ENCODE results near the gene SETD3.

DNA sequence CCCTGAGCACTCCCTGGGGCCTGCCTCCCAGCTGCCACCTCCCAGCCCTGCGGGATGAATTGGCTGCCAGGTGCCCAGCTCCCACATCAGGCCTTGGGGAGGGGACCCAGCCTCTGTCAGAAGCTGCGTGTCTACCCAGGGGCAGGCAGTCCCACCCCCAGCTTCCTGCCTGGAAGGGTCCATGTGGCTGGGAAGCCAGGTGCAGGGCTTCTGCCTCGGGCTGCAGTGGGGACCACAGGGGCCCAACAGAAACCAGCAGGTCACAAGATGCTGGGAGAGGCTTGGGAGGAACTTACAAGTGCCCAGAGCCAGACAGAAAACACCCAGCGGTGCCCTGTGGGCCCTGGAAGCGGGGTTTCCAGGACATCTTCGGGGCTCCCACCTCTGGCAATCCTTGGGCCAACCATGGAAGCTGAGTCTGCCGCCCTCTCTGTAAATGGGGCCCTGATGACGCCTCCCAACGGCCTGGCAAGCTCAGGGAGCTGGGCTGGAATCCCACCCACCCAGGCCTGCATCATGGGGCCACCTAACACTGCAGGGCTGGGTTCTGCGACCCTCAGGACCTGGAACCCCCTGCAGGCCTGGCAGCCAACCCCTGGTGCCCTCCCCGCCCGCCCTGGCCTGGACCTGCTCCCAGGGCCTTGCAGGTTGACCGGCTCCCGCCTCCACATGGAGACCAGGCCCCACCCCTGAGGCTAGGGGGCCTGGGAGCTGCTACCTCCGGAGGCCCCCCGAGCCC, 37.2 kb upstream of the SETD3 start:
- TF ChIP-seq, protein P1, sequence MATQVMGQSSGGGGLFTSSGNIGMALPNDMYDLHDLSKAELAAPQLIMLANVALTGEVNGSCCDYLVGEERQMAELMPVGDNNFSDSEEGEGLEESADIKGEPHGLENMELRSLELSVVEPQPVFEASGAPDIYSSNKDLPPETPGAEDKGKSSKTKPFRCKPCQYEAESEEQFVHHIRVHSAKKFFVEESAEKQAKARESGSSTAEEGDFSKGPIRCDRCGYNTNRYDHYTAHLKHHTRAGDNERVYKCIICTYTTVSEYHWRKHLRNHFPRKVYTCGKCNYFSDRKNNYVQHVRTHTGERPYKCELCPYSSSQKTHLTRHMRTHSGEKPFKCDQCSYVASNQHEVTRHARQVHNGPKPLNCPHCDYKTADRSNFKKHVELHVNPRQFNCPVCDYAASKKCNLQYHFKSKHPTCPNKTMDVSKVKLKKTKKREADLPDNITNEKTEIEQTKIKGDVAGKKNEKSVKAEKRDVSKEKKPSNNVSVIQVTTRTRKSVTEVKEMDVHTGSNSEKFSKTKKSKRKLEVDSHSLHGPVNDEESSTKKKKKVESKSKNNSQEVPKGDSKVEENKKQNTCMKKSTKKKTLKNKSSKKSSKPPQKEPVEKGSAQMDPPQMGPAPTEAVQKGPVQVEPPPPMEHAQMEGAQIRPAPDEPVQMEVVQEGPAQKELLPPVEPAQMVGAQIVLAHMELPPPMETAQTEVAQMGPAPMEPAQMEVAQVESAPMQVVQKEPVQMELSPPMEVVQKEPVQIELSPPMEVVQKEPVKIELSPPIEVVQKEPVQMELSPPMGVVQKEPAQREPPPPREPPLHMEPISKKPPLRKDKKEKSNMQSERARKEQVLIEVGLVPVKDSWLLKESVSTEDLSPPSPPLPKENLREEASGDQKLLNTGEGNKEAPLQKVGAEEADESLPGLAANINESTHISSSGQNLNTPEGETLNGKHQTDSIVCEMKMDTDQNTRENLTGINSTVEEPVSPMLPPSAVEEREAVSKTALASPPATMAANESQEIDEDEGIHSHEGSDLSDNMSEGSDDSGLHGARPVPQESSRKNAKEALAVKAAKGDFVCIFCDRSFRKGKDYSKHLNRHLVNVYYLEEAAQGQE (IDR thresholded peaks at IDR 0.05; ENCODE audit: insufficient read depth in 1 of 2, low read depth in 2 of 2, low read length in 2 of 2), result no peak
- TF ChIP-seq POLR2AphosphoS5 (IDR thresholded peaks at IDR 0.05; ENCODE audit: low read depth, low read length) (no peak), SIN3A (IDR thresholded peaks at IDR 0.05; ENCODE audit: borderline replicate concordance, insufficient read depth, low read length) (no peak), TAF1 (IDR thresholded peaks at IDR 0.05; ENCODE audit: borderline replicate concordance, insufficient read depth, low read length) (no peak)

Data from PFSK-1 (cell line).